ENCODE results near the gene IFT74. TPM values are rescaled to one million over a fixed set of nuclear protein-coding genes. Genes with fewer than 3 reads are reported as not detected.
"Not testable (repeated sequence)": the region's sequence is repeated elsewhere in the genome, so short reads cannot be mapped to it uniquely, and the experiment has no call there.

Gene IFT74
- total RNA-seq, 1 donor from 2014 or later: 19.9 TPM

DNA sequence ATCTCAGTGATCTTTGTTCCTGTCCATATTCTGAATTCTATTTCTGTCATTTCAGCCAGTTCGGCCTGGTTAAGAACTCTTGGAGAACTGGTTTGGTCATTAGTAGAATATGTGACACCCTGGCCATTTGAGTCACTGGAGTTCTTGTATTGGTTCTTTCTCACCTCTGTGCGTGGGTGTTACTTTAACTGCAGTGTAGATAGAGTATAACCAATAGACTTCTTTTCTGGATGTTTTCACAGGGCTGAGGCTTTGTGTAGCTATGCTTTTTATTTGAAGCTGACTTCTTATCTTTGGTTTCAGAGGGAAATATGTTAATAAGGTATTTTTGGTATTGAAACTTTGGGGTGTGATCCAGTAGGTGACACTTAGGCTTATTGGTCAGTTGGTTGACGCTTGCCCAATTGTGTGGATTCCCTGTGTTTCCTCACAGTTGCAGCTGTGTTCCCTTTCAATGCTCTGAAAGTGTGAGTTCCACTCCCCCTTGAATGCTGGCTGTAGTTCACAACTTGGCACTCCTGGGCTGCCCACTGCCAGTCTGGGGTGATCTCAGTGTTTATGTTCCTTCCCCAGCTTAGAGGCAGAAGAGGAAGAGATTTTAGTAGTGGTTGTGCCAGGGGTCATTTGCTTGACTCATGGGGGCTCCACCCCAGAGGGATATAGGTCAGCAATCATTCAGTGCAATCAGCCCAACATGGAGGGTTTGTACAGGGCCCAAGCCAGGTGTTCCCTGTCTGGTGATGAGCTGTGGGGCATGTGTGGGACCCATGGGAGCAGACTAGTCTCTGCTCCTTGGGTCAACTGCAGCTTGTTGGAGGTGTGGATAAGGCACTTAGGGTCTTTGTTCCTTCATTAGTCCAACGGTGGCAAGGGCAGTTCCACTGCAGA lies 117.9 kb downstream of the IFT74 start:
- no peak for DNase-seq (ENCODE audit: low spot score)

- no peak for DNase-seq (ENCODE audit: low spot score)
Measured at GRCh38 chr9:27078685-27079084, 122.5 kb downstream of the IFT74 start.

DNA sequence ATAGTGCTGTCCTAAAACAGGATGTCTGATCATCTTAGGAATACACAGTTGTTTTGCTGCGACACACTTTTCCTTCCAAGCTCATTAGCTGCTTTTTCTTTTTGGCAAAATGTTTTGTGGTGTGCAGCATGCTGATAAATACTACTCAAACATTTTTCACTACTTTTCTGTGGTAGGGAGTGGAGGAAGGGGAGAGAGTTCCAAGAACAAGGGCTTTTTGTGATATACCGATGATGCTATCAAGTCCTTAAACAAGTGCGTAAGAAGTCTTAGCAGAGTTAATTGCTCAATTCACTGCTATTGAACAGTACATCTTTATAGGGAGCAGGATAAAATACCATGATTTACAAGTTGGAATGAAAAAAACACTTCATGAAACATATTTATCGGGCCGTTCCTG lies 129.2 kb downstream of the IFT74 start:
- no peak for DNase-seq (ENCODE audit: low spot score)

GRCh38 chr9:27086818-27087680 lies 130.8 kb downstream of the IFT74 start:
- DNase-seq (ENCODE audit: low spot score): no peak

GRCh38 chr9:27088981-27089380 lies 132.8 kb downstream of the IFT74 start:
- no peak for DNase-seq (ENCODE audit: low spot score)

DNA sequence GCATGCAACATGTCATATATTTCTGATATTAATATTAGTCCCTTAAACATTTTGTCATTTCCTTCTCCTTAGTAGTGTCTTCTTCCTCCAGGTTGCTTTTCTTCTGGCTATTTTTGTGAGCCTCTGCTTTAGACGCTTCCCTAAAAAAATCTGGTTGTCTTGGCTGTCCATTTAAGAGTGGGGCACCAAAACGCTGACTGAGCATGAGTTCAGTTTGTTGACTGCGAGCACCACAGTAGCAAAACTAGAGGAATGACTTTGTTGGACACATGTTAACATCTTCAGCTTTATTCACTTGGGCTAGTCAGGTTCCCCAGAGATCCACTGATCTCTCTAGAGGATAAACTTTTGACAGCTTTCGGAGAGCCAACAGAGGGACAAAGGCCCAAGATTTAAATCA lies 133.5 kb downstream of the IFT74 start:
- DNase-seq (ENCODE audit: low spot score): no peak

- DNase-seq (ENCODE audit: low spot score): no peak
Measured at GRCh38 chr9:27090231-27090630, 134.0 kb downstream of the IFT74 start.

DNA sequence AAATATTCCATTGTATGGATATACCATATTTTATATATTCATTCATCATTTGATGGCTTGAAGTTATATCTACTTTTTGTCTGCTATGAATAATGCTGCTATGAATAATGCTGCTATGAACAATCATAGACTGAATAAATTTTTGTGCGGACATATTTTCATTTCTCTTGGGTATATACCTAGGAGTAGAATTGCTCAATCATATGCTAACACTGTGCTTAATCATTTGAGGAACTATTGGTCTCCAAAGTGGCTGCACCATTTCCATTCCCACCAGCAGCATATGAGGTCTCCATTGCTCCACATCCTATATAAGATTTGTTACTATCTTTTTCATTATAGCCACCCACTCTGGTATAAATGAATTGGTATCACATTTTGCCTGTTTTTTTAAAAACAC lies 134.5 kb downstream of the IFT74 start:
- no peak for DNase-seq (ENCODE audit: low spot score)

- not testable (repeated sequence) for DNase-seq (ENCODE audit: low spot score)
Measured at GRCh38 chr9:27092496-27092895, 136.3 kb downstream of the IFT74 start.

GRCh38 chr9:27093384-27094067 lies 137.3 kb downstream of the IFT74 start:
- DNase-seq (ENCODE audit: low spot score): not testable (repeated sequence)

GRCh38 chr9:27094640-27095298 lies 138.6 kb downstream of the IFT74 start:
- no peak for DNase-seq (ENCODE audit: low spot score)

GRCh38 chr9:27107241-27107640 lies 151.0 kb downstream of the IFT74 start:
- DNase-seq (ENCODE audit: low spot score): no peak

GRCh38 chr9:27108981-27109541 lies 152.8 kb downstream of the IFT74 start, which contains the start of gene TEK:
Gene TEK, plus strand, starts transcription at chr9:27109225. Its CDS starts 366 bp downstream, at chr9:27109591.
- DNase-seq (ENCODE audit: low spot score): no peak

GRCh38 chr9:27109621-27110020 lies 153.4 kb downstream of the IFT74 start:
- no peak for DNase-seq (ENCODE audit: low spot score)

DNA sequence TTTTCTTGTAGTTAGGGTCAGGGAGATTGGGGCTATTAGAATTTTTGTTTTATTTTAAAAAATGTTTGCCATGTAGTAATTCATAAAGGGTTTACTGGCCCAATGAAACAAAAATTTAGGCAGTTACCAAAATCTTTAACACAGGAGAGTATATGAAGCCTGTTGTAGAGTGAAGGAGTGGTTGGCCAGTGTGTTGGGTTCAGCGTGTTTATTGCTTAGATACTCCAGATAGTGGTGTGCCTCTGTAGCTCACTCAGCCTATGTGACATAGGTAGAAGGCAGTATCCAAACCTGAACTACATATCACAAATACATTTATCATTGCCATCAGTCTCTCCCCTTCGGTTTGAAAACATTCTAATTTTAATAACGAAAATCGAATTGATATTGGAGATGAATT lies 154.0 kb downstream of the IFT74 start:
- DNase-seq (ENCODE audit: low spot score): no peak

DNA sequence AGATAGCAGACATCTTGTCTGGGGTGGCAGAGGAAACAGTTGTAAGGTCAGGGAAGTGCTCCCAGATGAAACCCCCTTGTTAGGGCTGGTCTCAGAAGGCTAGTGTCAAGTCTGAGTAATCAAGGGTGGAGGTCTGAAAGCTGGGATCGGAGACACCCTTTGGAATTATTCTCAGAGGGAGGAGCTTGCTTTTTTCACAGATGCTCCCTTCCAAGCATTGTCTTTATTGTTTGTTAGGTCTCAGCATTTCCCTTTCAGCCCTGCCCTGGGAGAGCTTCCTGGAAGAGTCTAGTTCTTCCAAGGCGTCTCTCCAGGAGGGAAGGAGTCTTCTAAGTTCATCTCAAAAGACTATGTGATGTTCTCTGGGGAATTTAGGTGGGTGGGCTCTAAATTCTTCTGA lies 156.0 kb downstream of the IFT74 start:
- DNase-seq (ENCODE audit: low spot score): no peak

Other genes with a start within 250 kb of the IFT74 start
- 19.8 TPM for gene CAAP1, start 63.6 kb upstream of the IFT74 start, total RNA-seq
- 23.6 TPM for gene PLAA, start 9.2 kb upstream of the IFT74 start, total RNA-seq
- gene LRRC19, start 49.3 kb downstream of the IFT74 start, total RNA-seq: 16.7 TPM
- 8.1 TPM for gene TEK, start 152.8 kb downstream of the IFT74 start, total RNA-seq